ENCODE data around the gene KDELR3. TPM values are rescaled to one million over a fixed set of nuclear protein-coding genes. Genes with fewer than 3 reads are reported as not detected.
"Not testable (repeated sequence)": the region's sequence is repeated elsewhere in the genome, so short reads cannot be mapped to it uniquely, and the experiment has no call there.

Gene KDELR3
- total RNA-seq, 2 donors from 2014 or later = 0.31 to 0.37 TPM

GRCh38 chr22:38468443-38469305, 778 bp downstream of the KDELR3 start:
- H3K4me3 Mint-ChIP-seq = peak overlapping the region; percentile 71 to 76
- ATAC-seq (replicated peaks in 1 of 2) (no peak), DNase-seq (no peak)
- no peak overlapping the region for H3K27ac Mint-ChIP-seq
- H3K36me3 Mint-ChIP-seq (ENCODE audit: insufficient read depth in 2 of 2) = no peaks in the 10 kb centered on the region
- H3K9me3 Mint-ChIP-seq = no peaks in the 10 kb centered on the region
- peaks cover 39% of the 10 kb centered on the region for H3K27me3 Mint-ChIP-seq (ENCODE audit: low read depth)
- H3K4me1 Mint-ChIP-seq (ENCODE audit: low read depth) = peaks cover 4% of the 10 kb centered on the region

DNA sequence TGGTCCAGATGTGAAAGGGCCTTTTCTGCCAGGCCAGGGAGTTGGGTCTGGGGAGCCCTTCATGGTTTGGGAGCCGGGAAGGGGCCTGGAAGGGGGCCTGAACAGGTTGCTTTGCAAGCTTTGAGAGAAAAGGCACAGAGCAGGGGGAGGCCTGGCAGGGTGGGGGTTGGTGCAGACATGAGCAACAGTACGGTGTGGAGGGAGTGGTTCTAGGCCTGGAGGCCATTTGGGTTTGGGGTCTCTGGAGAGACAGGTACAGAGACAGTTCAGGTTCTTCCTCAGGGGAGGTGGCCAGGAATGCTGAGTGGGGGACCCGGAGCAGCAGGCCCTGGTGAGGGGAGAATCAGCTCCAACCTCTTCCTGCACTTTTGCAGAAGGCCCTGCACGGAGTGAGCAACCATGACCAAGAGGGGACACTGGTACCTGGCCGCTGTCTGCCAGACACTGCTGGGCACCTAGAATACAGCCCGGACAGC, 1.4 kb downstream of the KDELR3 start:
- Mint-ChIP-seq H3K4me1 (ENCODE audit: low read depth) (peaks cover 4% of the 10 kb centered on the region), H3K27ac (no peak overlapping the region), H3K9me3 (no peaks in the 10 kb centered on the region), H3K27me3 (ENCODE audit: low read depth) (peaks cover 33% of the 10 kb centered on the region), H3K36me3 (ENCODE audit: insufficient read depth in 2 of 2) (no peaks in the 10 kb centered on the region), H3K4me3 (no peak overlapping the region)
- ATAC-seq (replicated peaks in 1 of 2) = no peak
- no peak for DNase-seq

DNA sequence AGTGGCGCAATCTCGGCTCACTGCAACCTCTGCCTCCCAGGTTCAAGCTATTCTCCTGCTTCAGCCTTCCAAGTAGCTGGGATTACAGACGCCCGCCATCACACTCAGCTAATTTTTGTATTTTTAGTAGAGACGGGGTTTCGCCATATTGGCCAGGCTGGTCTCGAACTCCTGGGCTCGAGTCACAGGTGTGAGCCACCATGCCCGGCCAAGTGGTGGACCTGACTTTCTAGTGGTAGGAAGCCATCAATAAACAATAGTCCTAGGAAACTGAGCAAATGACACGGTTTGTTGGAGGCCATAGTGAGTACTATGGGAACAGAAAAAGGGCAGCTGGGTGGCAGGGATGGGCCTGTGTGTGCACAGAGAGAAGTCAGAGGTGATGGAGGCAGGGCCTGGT, 2.3 kb downstream of the KDELR3 start:
- not testable (repeated sequence) for H3K27ac Mint-ChIP-seq; DNase-seq; H3K36me3 Mint-ChIP-seq (ENCODE audit: insufficient read depth in 2 of 2); H3K4me1 Mint-ChIP-seq (ENCODE audit: low read depth); H3K4me3 Mint-ChIP-seq; H3K9me3 Mint-ChIP-seq; ATAC-seq (replicated peaks in 1 of 2)
- H3K27me3 Mint-ChIP-seq (ENCODE audit: low read depth) = peaks cover 24% of the 10 kb centered on the region

GRCh38 chr22:38471237-38471636, 3.3 kb downstream of the KDELR3 start:
- Mint-ChIP-seq H3K27me3 (ENCODE audit: low read depth) (peaks cover 14% of the 10 kb centered on the region), H3K4me1 (ENCODE audit: low read depth) (peaks cover 4% of the 10 kb centered on the region), H3K9me3 (no peaks in the 10 kb centered on the region), H3K4me3 (no peak overlapping the region), H3K36me3 (ENCODE audit: insufficient read depth in 2 of 2) (no peaks in the 10 kb centered on the region), H3K27ac (no peak overlapping the region)
- ATAC-seq (replicated peaks in 1 of 2) = no peak
- DNase-seq = no peak

GRCh38 chr22:38474003-38474607, 6.2 kb downstream of the KDELR3 start:
- DNase-seq = no peak
- ATAC-seq (replicated peaks in 1 of 2) = peak; percentile 14 to 16
- Mint-ChIP-seq H3K4me1 (ENCODE audit: low read depth) (no peaks in the 10 kb centered on the region), H3K27me3 (ENCODE audit: low read depth) (no peaks in the 10 kb centered on the region), H3K27ac (no peak overlapping the region), H3K9me3 (no peaks in the 10 kb centered on the region), H3K36me3 (ENCODE audit: insufficient read depth in 2 of 2) (no peaks in the 10 kb centered on the region), H3K4me3 (no peak overlapping the region)

GRCh38 chr22:38477585-38477984, 9.7 kb downstream of the KDELR3 start:
- peaks cover 0 to 8% of the 10 kb centered on the region in 2 donors for H3K36me3 Mint-ChIP-seq (ENCODE audit: insufficient read depth in 2 of 2)
- H3K4me3 Mint-ChIP-seq = no peak overlapping the region
- H3K4me1 Mint-ChIP-seq (ENCODE audit: low read depth) = peaks cover 1% of the 10 kb centered on the region
- no peaks in the 10 kb centered on the region for H3K9me3 Mint-ChIP-seq
- H3K27ac Mint-ChIP-seq = peak overlapping the region; percentile 65
- H3K27me3 Mint-ChIP-seq (ENCODE audit: low read depth) = no peaks in the 10 kb centered on the region
- ATAC-seq (replicated peaks in 1 of 2) (no peak), DNase-seq (no peak)

- H3K27ac Mint-ChIP-seq = no peak overlapping the region
- no peak for ATAC-seq (replicated peaks in 1 of 2)
- DNase-seq = no peak
- H3K9me3 Mint-ChIP-seq = no peaks in the 10 kb centered on the region
- H3K27me3 Mint-ChIP-seq (ENCODE audit: low read depth) = no peaks in the 10 kb centered on the region
- H3K4me3 Mint-ChIP-seq = no peak overlapping the region
- H3K36me3 Mint-ChIP-seq (ENCODE audit: insufficient read depth in 2 of 2) = peaks cover 3 to 21% of the 10 kb centered on the region in 2 donors
- H3K4me1 Mint-ChIP-seq (ENCODE audit: low read depth) = peaks cover 18% of the 10 kb centered on the region
Observed at GRCh38 chr22:38479096-38479837, 11.4 kb downstream of the KDELR3 start.

DNA sequence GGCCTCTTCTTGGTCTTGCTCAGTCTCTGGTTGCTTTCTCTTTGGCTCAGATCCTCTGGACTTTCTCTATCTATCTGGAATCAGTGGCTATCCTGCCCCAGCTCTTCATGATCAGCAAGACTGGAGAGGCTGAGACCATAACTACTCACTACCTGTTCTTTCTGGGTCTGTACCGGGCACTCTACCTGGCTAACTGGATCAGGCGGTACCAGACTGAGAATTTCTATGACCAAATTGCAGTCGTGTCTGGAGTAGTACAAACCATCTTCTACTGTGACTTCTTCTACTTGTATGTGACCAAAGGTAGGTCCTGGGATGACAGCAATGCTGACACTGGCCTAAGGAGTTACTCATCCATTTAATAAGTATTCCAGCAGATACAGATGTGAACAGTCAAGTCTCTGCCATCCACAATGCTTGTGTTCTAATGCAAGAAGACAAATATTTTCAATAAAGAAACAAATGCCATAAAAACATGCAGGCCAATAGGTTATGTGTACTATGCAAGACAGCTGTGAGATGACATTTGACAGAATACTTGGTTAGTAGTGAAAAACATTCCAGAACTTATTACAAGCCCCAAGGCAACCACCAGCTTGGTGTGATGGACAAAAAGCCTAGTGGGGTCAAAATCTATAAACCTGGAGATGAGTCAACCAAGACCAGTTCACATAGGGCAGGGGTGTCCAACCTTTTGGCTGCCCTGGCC, 13.4 kb downstream of the KDELR3 start:
- Mint-ChIP-seq H3K4me3 (no peak overlapping the region), H3K4me1 (ENCODE audit: low read depth) (peaks cover 29% of the 10 kb centered on the region), H3K36me3 (ENCODE audit: insufficient read depth in 2 of 2) (peaks cover 5 to 32% of the 10 kb centered on the region in 2 donors), H3K27ac (peak overlapping the region; percentile 1), H3K27me3 (ENCODE audit: low read depth) (no peaks in the 10 kb centered on the region), H3K9me3 (no peaks in the 10 kb centered on the region)
- DNase-seq (no peak), ATAC-seq (replicated peaks in 1 of 2) (no peak)

- ATAC-seq (replicated peaks in 1 of 2) = no peak
- Mint-ChIP-seq H3K27ac (peak overlapping the region; percentile 1), H3K27me3 (ENCODE audit: low read depth) (no peaks in the 10 kb centered on the region), H3K36me3 (ENCODE audit: insufficient read depth in 2 of 2) (peaks cover 5 to 37% of the 10 kb centered on the region in 2 donors), H3K9me3 (no peaks in the 10 kb centered on the region), H3K4me3 (no peak overlapping the region), H3K4me1 (ENCODE audit: low read depth) (peaks cover 35% of the 10 kb centered on the region)
- no peak for DNase-seq
Observed at GRCh38 chr22:38481871-38482332, 14.0 kb downstream of the KDELR3 start.

DNA sequence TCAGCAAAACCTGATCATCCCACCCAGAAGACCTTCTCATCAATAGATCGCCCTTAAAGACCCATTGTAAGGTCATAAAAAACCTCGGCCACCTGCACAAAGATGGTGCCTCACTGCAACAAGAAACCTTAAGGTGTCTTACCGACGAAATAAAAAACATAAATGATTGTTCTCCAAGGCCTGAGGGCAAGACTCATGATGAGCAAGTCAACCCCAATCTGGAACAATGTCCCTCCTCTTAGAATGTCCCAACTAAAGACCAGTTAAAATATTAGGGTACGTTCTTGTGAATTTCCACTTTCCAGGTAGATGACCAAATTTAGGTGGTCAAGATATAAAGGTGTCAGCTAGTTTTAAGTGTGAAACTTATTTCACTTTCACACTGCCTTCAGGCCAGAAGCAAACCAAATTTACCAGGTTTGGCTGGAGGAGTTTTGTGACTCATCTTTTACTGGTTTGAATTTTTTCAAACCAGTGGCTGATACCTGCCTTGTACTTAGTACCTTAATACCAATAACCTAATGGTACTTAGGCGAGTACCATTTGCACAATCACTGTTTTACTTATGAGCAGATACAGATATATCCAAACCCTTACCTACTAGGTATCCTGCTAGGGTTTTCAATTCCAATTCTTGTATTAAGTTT, 14.9 kb downstream of the KDELR3 start:
- DNase-seq (no peak), ATAC-seq (replicated peaks in 1 of 2) (no peak)
- no peak overlapping the region for H3K4me3 Mint-ChIP-seq
- H3K4me1 Mint-ChIP-seq (ENCODE audit: low read depth) = peaks cover 37% of the 10 kb centered on the region
- H3K36me3 Mint-ChIP-seq (ENCODE audit: insufficient read depth in 2 of 2) = peaks cover 6 to 38% of the 10 kb centered on the region in 2 donors
- H3K27me3 Mint-ChIP-seq (ENCODE audit: low read depth) = no peaks in the 10 kb centered on the region
- no peaks in the 10 kb centered on the region for H3K9me3 Mint-ChIP-seq
- H3K27ac Mint-ChIP-seq = no peak overlapping the region

DNA sequence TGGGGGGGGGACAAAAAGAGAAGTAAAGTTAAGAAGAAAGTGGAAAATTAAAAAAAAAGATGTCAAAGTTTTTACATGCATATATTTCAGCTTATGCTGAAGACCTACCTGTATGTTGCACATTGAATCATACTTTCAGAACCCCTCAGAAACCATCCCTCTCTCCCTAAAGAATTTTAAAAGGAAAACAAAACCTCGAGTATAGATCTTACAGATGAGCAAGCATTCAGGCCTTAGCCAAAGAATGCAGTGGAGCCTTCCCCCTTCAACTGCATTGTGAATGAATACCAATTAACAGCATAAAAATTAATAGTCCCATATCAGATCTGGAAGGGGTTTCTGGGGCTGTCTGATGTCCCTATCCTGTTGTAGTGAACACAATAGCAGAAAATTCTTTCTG, 16.3 kb downstream of the KDELR3 start:
- Mint-ChIP-seq H3K36me3 (ENCODE audit: insufficient read depth in 2 of 2) (peaks cover 12 to 50% of the 10 kb centered on the region in 2 donors), H3K4me3 (no peak overlapping the region), H3K27me3 (ENCODE audit: low read depth) (no peaks in the 10 kb centered on the region), H3K4me1 (ENCODE audit: low read depth) (peaks cover 50% of the 10 kb centered on the region), H3K9me3 (no peaks in the 10 kb centered on the region), H3K27ac (peak overlapping the region; percentile 79)
- no peak for ATAC-seq (replicated peaks in 1 of 2)
- no peak for DNase-seq

DNA sequence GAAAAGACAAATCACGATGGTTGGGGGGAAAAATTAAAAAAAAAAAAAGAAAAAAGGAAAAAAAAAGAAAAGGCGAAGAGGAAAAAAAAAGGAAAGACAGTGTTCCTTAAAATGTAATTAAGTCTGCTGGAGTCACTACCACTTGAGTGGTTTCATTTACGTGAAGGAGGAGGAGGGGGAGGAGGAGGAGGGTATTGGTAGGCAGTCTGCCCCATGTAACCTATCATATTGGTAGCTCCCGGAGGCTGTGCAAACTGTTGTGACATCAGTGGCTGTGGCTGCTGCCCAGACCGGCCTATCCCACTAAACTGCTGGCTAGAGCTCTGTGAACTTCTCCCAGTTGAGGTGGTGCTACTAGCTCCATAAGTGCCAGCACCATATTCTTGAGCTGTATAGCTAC, 17.9 kb downstream of the KDELR3 start:
- DNase-seq (no peak), ATAC-seq (replicated peaks in 1 of 2) (peak; percentile 27 to 38)
- H3K27ac Mint-ChIP-seq = peak overlapping the region; percentile 87
- H3K4me3 Mint-ChIP-seq = no peak overlapping the region
- H3K27me3 Mint-ChIP-seq (ENCODE audit: low read depth) = no peaks in the 10 kb centered on the region
- H3K9me3 Mint-ChIP-seq = no peaks in the 10 kb centered on the region
- peaks cover 19 to 64% of the 10 kb centered on the region in 2 donors for H3K36me3 Mint-ChIP-seq (ENCODE audit: insufficient read depth in 2 of 2)
- peaks cover 65% of the 10 kb centered on the region for H3K4me1 Mint-ChIP-seq (ENCODE audit: low read depth)

Data from activated T-cell treated with anti-CD3 and anti-CD28 coated beads, Interleukin-2, amount 50 U/mL, for 72 hours (primary cell).